ENCODE measurements around the gene TPM3. TPM values are rescaled to one million over a fixed set of nuclear protein-coding genes. Genes with fewer than 3 reads are reported as not detected.

The TPM3 gene
- total and polyA plus RNA-seq, 7 experiments from 2014 or later, result 264 to 718 (median 423) TPM

- intact Hi-C loops (cut with micrococcal nuclease), result loop anchor here (1.0 to 10.0 kb wide), 3 partner anchors 86 to 369 kb away; partner anchors contain the start of genes HAX1 (in 2 of the 2) and UBE2Q1 (in 1 of the 2)
- Mint-ChIP-seq H3K27ac (peak overlapping the region in 4 of 9 donors; percentile 1 to 66 (median 42)), H3K4me1 (peaks cover 16 to 22% (median 20%) of the 10 kb centered on the region in 7 donors), H3K4me3 (peak overlapping the region in 1 of 10 donors; percentile 72), H3K27me3 (peaks cover 0 to 18% (median 0%) of the 10 kb centered on the region in 5 donors), H3K36me3 (peaks cover 0 to 11% (median 4%) of the 10 kb centered on the region in 5 donors), H3K9me3 (peaks cover 0 to 3% (median 0%) of the 10 kb centered on the region in 11 donors)
- Histone ChIP-seq H3K4me3 (ENCODE audit: low read length) (no peak overlapping the region), H3K27ac (ENCODE audit: low read depth, low read length) (no peak overlapping the region), H3K27me3 (ENCODE audit: control insufficient read depth in 2 of 2, insufficient read depth in 2 of 2, low read length in 2 of 2) (no peaks in the 10 kb centered on the region), H3K9me3 (ENCODE audit: control insufficient read depth in 2 of 3, low read length in 3 of 3) (no peaks in the 10 kb centered on the region), H3K36me3 (ENCODE audit: control insufficient read depth in 2 of 3, insufficient read depth in 3 of 3, low read length in 3 of 3) (peaks cover 0 to 7% (median 0%) of the 10 kb centered on the region in 3 experiments), H3K4me1 (ENCODE audit: control insufficient read depth in 2 of 2, insufficient read depth in 2 of 2, low read length in 2 of 2) (peaks cover 0 to 18% of the 10 kb centered on the region in 2 donors)
- peak; percentile 41 to 68 (median 60) for DNase-seq
- peak; percentile 37 for ATAC-seq
- ChIA-PET POLR2A (interaction anchor here (0.5 to 1.1 kb wide), 2 partner anchors 10 to 25 kb away, joined by 3 to 4 read pairs; no protein-coding TSS in a partner anchor), CTCF (interaction anchor here (0.6 kb wide), 1 partner anchor 33 kb away, joined by 3 read pairs; no protein-coding TSS in a partner anchor)
Observed at GRCh38 chr1:154186177-154186576, 5.7 kb downstream of the TPM3 start.

- H3K4me1 ChIP-seq (ENCODE audit: control insufficient read depth in 2 of 2, insufficient read depth in 2 of 2, low read length in 2 of 2), result peaks cover 25 to 44% of the 10 kb centered on the region in 2 donors
- DNase-seq (peak; percentile 84 to 94 (median 94)), ATAC-seq (peak; percentile 89)
- H3K36me3 ChIP-seq (ENCODE audit: control insufficient read depth in 2 of 3, insufficient read depth in 3 of 3, low read length in 3 of 3), result peaks cover 0 to 7% (median 0%) of the 10 kb centered on the region in 3 experiments
- H3K27me3 ChIP-seq (ENCODE audit: control insufficient read depth in 2 of 2, insufficient read depth in 2 of 2, low read length in 2 of 2), result no peaks in the 10 kb centered on the region
- H3K4me3 Mint-ChIP-seq, result peak overlapping the region; percentile 98 to 100 (median 100)
- H3K27ac ChIP-seq (ENCODE audit: low read depth, low read length), result peak overlapping the region; percentile 95
- peaks cover 0 to 29% (median 4%) of the 10 kb centered on the region in 5 donors for H3K36me3 Mint-ChIP-seq
- no peaks in the 10 kb centered on the region for H3K9me3 ChIP-seq (ENCODE audit: control insufficient read depth in 2 of 3, low read length in 3 of 3)
- H3K27ac Mint-ChIP-seq, result peak overlapping the region; percentile 98 to 100 (median 99)
- intact Hi-C loops (cut with micrococcal nuclease), result loop anchor here (1.0 to 10.0 kb wide), 8 partner anchors 16 to 511 kb away; partner anchors contain the start of genes UBE2Q1 (in 2 of the 2), ILF2 (in 1 of the 2), RPS27 (in 1 of the 2) and UBAP2L (in 1 of the 2)
- POLR2A ChIA-PET, result interaction anchor here (1.3 to 10.3 kb wide), 4 partner anchors 9 to 192 kb away, joined by 3 to 115 read pairs (median 24); partner anchors contain the start of genes NUP210L and RPS27
- CTCF ChIA-PET, result interaction anchor here (0.6 to 1.3 kb wide), 2 partner anchors 25 to 648 kb away, joined by 4 to 5 read pairs; no protein-coding TSS in a partner anchor
- peaks cover 0 to 7% (median 0%) of the 10 kb centered on the region in 5 donors for H3K27me3 Mint-ChIP-seq
- peaks cover 44 to 49% (median 48%) of the 10 kb centered on the region in 7 donors for H3K4me1 Mint-ChIP-seq
- H3K9me3 Mint-ChIP-seq, result peaks cover 0 to 3% (median 0%) of the 10 kb centered on the region in 11 donors
- H3K4me3 ChIP-seq (ENCODE audit: low read length), result peak overlapping the region; percentile 93
Observed at GRCh38 chr1:154183046-154183915, 8.6 kb downstream of the TPM3 start.

- H3K36me3 ChIP-seq (ENCODE audit: control insufficient read depth in 2 of 3, insufficient read depth in 3 of 3, low read length in 3 of 3), result peaks cover 0 to 11% (median 0%) of the 10 kb centered on the region in 3 experiments
- peaks cover 33 to 51% of the 10 kb centered on the region in 2 donors for H3K4me1 ChIP-seq (ENCODE audit: control insufficient read depth in 2 of 2, insufficient read depth in 2 of 2, low read length in 2 of 2)
- H3K4me1 Mint-ChIP-seq, result peaks cover 52 to 57% (median 56%) of the 10 kb centered on the region in 7 donors
- peak; percentile 71 for ATAC-seq
- DNase-seq, result peak in 8 of 9 donors; percentile 32 to 85 (median 48)
- peaks cover 0 to 32% (median 4%) of the 10 kb centered on the region in 5 donors for H3K36me3 Mint-ChIP-seq
- H3K27me3 ChIP-seq (ENCODE audit: control insufficient read depth in 2 of 2, insufficient read depth in 2 of 2, low read length in 2 of 2), result no peaks in the 10 kb centered on the region
- H3K27me3 Mint-ChIP-seq, result peaks cover 0 to 3% (median 0%) of the 10 kb centered on the region in 5 donors
- H3K4me3 ChIP-seq (ENCODE audit: low read length), result peak overlapping the region; percentile 93
- ChIA-PET CTCF (interaction anchor here (0.6 to 1.8 kb wide), 3 partner anchors 24 to 195 kb away, joined by 3 to 7 read pairs (median 4); no protein-coding TSS in a partner anchor), POLR2A (interaction anchor here (0.7 to 10.3 kb wide), 8 partner anchors 9 to 400 kb away, joined by 3 to 115 read pairs (median 4); partner anchors contain the start of genes NUP210L, RPS27, TPM3 and UBAP2L)
- H3K27ac Mint-ChIP-seq, result peak overlapping the region; percentile 98 to 100 (median 99)
- intact Hi-C loops (cut with micrococcal nuclease), result loop anchor here (1.0 to 10.0 kb wide), 10 partner anchors 17 to 510 kb away; partner anchors contain the start of genes RPS27 (in 2 of the 2), UBAP2L (in 2 of the 2), UBE2Q1 (in 2 of the 2) and HAX1 (in 1 of the 2)
- peaks cover 0 to 3% (median 0%) of the 10 kb centered on the region in 11 donors for H3K9me3 Mint-ChIP-seq
- H3K9me3 ChIP-seq (ENCODE audit: control insufficient read depth in 2 of 3, low read length in 3 of 3), result no peaks in the 10 kb centered on the region
- peak overlapping the region; percentile 95 for H3K27ac ChIP-seq (ENCODE audit: low read depth, low read length)
- H3K4me3 Mint-ChIP-seq, result peak overlapping the region; percentile 98 to 100 (median 100)
Observed at GRCh38 chr1:154182344-154183045, 9.4 kb downstream of the TPM3 start.

GRCh38 chr1:154181944-154182343 lies 10.0 kb downstream of the TPM3 start:
- H3K27ac Mint-ChIP-seq, result peak overlapping the region; percentile 98 to 100 (median 99)
- peak overlapping the region; percentile 95 for H3K27ac ChIP-seq (ENCODE audit: low read depth, low read length)
- intact Hi-C loops (cut with micrococcal nuclease), result loop anchor here (1.0 to 10.0 kb wide), 9 partner anchors 25 to 510 kb away; partner anchors contain the start of genes UBE2Q1 (in 2 of the 2), HAX1 (in 1 of the 2), ILF2 (in 1 of the 2) and RPS27 (in 1 of the 2)
- peaks cover 0 to 32% (median 4%) of the 10 kb centered on the region in 5 donors for H3K36me3 Mint-ChIP-seq
- H3K4me3 Mint-ChIP-seq, result peak overlapping the region; percentile 98 to 100 (median 100)
- no peaks in the 10 kb centered on the region for H3K9me3 ChIP-seq (ENCODE audit: control insufficient read depth in 2 of 3, low read length in 3 of 3)
- ChIA-PET POLR2A (interaction anchor here (0.7 to 10.3 kb wide), 9 partner anchors 8 to 400 kb away, joined by 3 to 115 read pairs (median 3); partner anchors contain the start of genes NUP210L, RPS27, TPM3 and UBAP2L), CTCF (interaction anchor here (0.6 to 1.8 kb wide), 2 partner anchors 24 to 195 kb away, joined by 3 to 7 read pairs; no protein-coding TSS in a partner anchor)
- peak overlapping the region; percentile 93 for H3K4me3 ChIP-seq (ENCODE audit: low read length)
- peaks cover 0 to 11% (median 0%) of the 10 kb centered on the region in 3 experiments for H3K36me3 ChIP-seq (ENCODE audit: control insufficient read depth in 2 of 3, insufficient read depth in 3 of 3, low read length in 3 of 3)
- H3K27me3 ChIP-seq (ENCODE audit: control insufficient read depth in 2 of 2, insufficient read depth in 2 of 2, low read length in 2 of 2), result no peaks in the 10 kb centered on the region
- H3K27me3 Mint-ChIP-seq, result peaks cover 0 to 3% (median 0%) of the 10 kb centered on the region in 5 donors
- H3K4me1 ChIP-seq (ENCODE audit: control insufficient read depth in 2 of 2, insufficient read depth in 2 of 2, low read length in 2 of 2), result peaks cover 37 to 57% of the 10 kb centered on the region in 2 donors
- H3K4me1 Mint-ChIP-seq, result peaks cover 58 to 63% (median 62%) of the 10 kb centered on the region in 7 donors
- DNase-seq (peak in 3 of 9 donors; percentile 53 to 73 (median 56)), ATAC-seq (no peak)
- H3K9me3 Mint-ChIP-seq, result peaks cover 0 to 3% (median 0%) of the 10 kb centered on the region in 11 donors

GRCh38 chr1:154179946-154180687 lies 11.8 kb downstream of the TPM3 start:
- intact Hi-C loops (cut with micrococcal nuclease), result loop anchor here in 1 of 2 donors (5.0 to 10.0 kb wide), 2 partner anchors 375 to 508 kb away; partner anchors contain the start of genes ILF2 and UBE2Q1

More at GRCh38 chr1:154179946-154180687, 11.8 kb downstream of the TPM3 start:
- ATAC-seq (no peak), DNase-seq (no peak)
- H3K27ac ChIP-seq (ENCODE audit: low read depth, low read length), result peak overlapping the region; percentile 95
- H3K4me3 Mint-ChIP-seq, result peak overlapping the region; percentile 73 to 100 (median 98)
- H3K9me3 Mint-ChIP-seq, result peaks cover 0 to 3% (median 0%) of the 10 kb centered on the region in 11 donors
- ChIA-PET CTCF (interaction anchor here (0.5 to 0.7 kb wide), 2 partner anchors 86 to 803 kb away, joined by 3 read pairs; no protein-coding TSS in a partner anchor), POLR2A (interaction anchor here (1.3 to 10.3 kb wide), 4 partner anchors 11 to 189 kb away, joined by 3 to 115 read pairs (median 30); partner anchors contain the start of genes NUP210L and RPS27)
- peaks cover 0 to 3% (median 0%) of the 10 kb centered on the region in 5 donors for H3K27me3 Mint-ChIP-seq
- peaks cover 47 to 74% of the 10 kb centered on the region in 2 donors for H3K4me1 ChIP-seq (ENCODE audit: control insufficient read depth in 2 of 2, insufficient read depth in 2 of 2, low read length in 2 of 2)
- peaks cover 66 to 81% (median 75%) of the 10 kb centered on the region in 7 donors for H3K4me1 Mint-ChIP-seq
- peaks cover 4 to 39% (median 9%) of the 10 kb centered on the region in 5 donors for H3K36me3 Mint-ChIP-seq
- H3K4me3 ChIP-seq (ENCODE audit: low read length), result peak overlapping the region; percentile 5
- H3K9me3 ChIP-seq (ENCODE audit: control insufficient read depth in 2 of 3, low read length in 3 of 3), result no peaks in the 10 kb centered on the region
- H3K36me3 ChIP-seq (ENCODE audit: control insufficient read depth in 2 of 3, insufficient read depth in 3 of 3, low read length in 3 of 3), result peaks cover 3 to 22% (median 8%) of the 10 kb centered on the region in 3 experiments
- H3K27me3 ChIP-seq (ENCODE audit: control insufficient read depth in 2 of 2, insufficient read depth in 2 of 2, low read length in 2 of 2), result no peaks in the 10 kb centered on the region
- peak overlapping the region; percentile 66 to 99 (median 98) for H3K27ac Mint-ChIP-seq

All from naive thymus-derived CD4-positive, alpha-beta T cell (primary cell).